Activated T-cell treated with anti-CD3 and anti-CD28 coated beads, Interleukin-2, amount 50 U/mL, for 4 hours (primary cell): ENCODE results near the gene CD59. TPM values are rescaled to one million over a fixed set of nuclear protein-coding genes. Genes with fewer than 3 reads are reported as not detected.
"Not testable (repeated sequence)": the region's sequence is repeated elsewhere in the genome, so short reads cannot be mapped to it uniquely, and the experiment has no call there.

ENCODE experiments used
- ATAC-seq, 2 donors: fragments of 200-7000 bp; cut with Tn5 transposase; one replicate each; pipeline ENCODE4 v1.10.0; 2021
- DNase-seq: peaks from one replicate; pipeline ENCODE4 v3.0.0-alpha.2; 2020
- H3K27me3 Mint-ChIP-seq: one replicate; pipeline ENCODE4 v1.8.0; 2021; ENCODE audit warnings: low read depth, mixed read lengths
- H3K36me3 Mint-ChIP-seq: one replicate; pipeline ENCODE4 v1.8.0; 2022; ENCODE audit warnings: mixed read lengths; ENCODE audit not compliant: insufficient read depth
- H3K4me1 Mint-ChIP-seq: one replicate; pipeline ENCODE4 v1.8.0; 2021; ENCODE audit warnings: low read depth, mixed read lengths
- H3K4me3 Mint-ChIP-seq: one replicate; pipeline ENCODE4 v1.8.0; 2021; ENCODE audit warnings: mild to moderate bottlenecking, moderate library complexity, mixed read lengths
- H3K9me3 Mint-ChIP-seq: one replicate; pipeline ENCODE4 v1.8.0; 2021; ENCODE audit warnings: mixed read lengths
- total RNA-seq, 3 donors: library from RNA; stranded (reverse); gene quantifications; one replicate each; pipeline ENCODE4 v1.2.1, GENCODE V29; 2021

The CD59 gene
- total RNA-seq, 3 donors from 2014 or later: 27.8 to 44.8 (median 30.0) TPM

GRCh38 chr11:33687733-33688479, 48.3 kb downstream of the CD59 start:
- H3K36me3 Mint-ChIP-seq: no peaks in the 10 kb centered on the region
- ATAC-seq (peak; percentile 28 to 39), DNase-seq (no peak)
- H3K27me3 Mint-ChIP-seq: peaks cover 15% of the 10 kb centered on the region
- no peak overlapping the region for H3K4me3 Mint-ChIP-seq
- peaks cover 4% of the 10 kb centered on the region for H3K9me3 Mint-ChIP-seq
- no peaks in the 10 kb centered on the region for H3K4me1 Mint-ChIP-seq

DNA sequence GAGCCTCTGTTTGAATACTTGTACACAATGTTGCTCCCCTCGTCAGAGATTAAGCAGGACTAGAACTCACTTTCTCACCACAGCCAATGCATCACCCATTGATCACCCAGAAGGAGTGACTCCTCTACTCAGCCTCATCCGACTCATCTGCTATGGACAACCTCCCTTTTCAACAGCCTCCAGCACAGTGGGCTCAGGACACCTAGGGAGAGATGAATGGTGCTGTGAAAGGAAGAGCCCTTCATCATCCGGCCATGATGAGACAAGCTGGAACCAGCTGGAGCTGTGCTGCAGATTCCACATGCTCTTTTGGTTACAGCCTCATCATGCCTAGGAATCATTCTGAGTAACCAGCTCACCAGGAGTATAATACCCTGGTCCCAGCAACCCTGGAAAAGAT, 51.1 kb downstream of the CD59 start:
- H3K4me3 Mint-ChIP-seq: no peak overlapping the region
- peaks cover 35% of the 10 kb centered on the region for H3K27me3 Mint-ChIP-seq
- no peaks in the 10 kb centered on the region for H3K4me1 Mint-ChIP-seq
- H3K36me3 Mint-ChIP-seq: no peaks in the 10 kb centered on the region
- ATAC-seq: no peak
- H3K9me3 Mint-ChIP-seq: peaks cover 4% of the 10 kb centered on the region
- DNase-seq: no peak

DNA sequence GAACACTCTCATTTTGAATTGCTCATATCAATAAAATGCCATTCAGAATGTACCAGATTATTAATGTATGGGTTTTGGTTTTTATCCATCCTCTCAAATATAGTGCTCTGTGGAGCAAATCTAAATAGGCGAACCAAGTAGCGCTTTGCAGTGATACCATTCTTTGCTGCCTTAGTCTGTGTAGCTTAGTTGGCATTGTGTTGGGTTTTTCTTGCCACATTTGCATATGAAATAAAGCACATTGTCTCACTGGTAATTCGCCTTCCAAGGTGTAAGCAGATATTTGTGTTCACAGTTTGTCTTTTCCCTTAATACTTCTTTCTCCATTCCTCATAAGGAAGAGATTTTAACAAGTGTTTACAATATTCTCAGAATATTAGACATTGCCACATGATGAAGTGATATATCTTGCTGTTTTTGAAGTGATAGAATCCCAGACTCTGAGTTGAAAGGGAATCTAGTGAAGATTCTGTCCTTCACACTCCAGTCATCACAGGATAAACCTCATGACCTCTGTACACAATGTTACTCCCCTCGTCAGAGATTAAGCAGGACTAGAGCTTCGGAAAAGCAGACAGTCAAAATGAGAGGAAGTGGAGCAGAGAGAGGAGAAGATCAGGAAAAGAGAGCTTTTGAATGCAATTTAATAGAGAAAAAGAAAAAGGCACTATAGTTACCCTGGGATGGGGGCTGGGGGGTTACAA, 52.1 kb downstream of the CD59 start:
- Mint-ChIP-seq H3K36me3 (no peaks in the 10 kb centered on the region), H3K27me3 (peaks cover 35% of the 10 kb centered on the region), H3K4me1 (no peaks in the 10 kb centered on the region), H3K4me3 (no peak overlapping the region), H3K9me3 (peaks cover 4% of the 10 kb centered on the region)
- DNase-seq (no peak), ATAC-seq (no peak)

DNA sequence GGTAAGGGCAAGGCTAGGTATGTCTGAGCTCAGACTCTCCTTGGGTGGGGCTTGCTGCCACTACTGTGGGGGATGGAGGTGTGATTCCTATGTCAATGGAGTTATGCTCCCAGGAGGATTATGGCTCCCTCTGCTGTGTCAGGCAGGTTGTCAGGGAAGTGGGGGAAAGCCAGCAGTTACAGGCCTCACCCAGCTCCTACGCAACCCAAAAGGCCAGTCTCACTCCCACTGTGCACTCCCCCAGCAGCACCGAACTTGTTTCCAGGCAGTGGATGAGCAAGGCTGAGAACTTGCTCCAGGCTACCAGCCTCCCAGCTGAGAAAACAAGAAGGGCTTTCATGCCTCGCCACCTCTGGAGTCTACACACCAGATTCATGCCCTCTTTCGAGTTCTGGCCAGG, 53.8 kb downstream of the CD59 start:
- H3K36me3 Mint-ChIP-seq: no peaks in the 10 kb centered on the region
- peaks cover 34% of the 10 kb centered on the region for H3K27me3 Mint-ChIP-seq
- ATAC-seq (no peak), DNase-seq (no peak)
- peaks cover 9% of the 10 kb centered on the region for H3K9me3 Mint-ChIP-seq
- no peak overlapping the region for H3K4me3 Mint-ChIP-seq
- no peaks in the 10 kb centered on the region for H3K4me1 Mint-ChIP-seq

DNA sequence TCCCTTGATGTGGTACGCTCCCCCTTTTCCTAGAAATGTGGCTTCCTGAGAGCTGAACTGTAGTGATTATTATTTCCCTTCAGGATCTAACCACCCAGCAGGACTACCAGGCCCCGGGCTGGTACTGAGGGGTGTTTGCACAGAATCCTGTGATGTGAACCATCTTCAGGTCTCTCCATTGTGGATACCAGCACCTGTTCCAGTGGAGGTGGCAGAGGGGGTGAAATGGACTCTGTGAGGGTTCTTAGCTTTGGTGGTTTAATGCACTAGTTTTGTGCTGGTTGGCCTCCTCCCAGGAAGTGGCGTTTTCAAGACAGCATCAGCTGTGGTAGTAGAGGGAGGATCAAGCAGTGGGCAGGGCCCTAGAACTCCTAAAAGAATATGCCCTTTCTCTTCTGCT, 54.2 kb downstream of the CD59 start:
- DNase-seq (no peak), ATAC-seq (no peak)

GRCh38 chr11:33678616-33679015, 57.6 kb downstream of the CD59 start:
- H3K4me1 Mint-ChIP-seq, H3K9me3 Mint-ChIP-seq: not testable (repeated sequence)

More for the DNA sequence above, 54.2 kb downstream of the CD59 start:
- Mint-ChIP-seq H3K4me3 (no peak overlapping the region), H3K4me1 (no peaks in the 10 kb centered on the region), H3K27me3 (peaks cover 32% of the 10 kb centered on the region), H3K36me3 (no peaks in the 10 kb centered on the region), H3K9me3 (peaks cover 7% of the 10 kb centered on the region)

GRCh38 chr11:33674035-33674814, 62.0 kb downstream of the CD59 start:
- DNase-seq (no peak), ATAC-seq (no peak)
- peaks cover 7% of the 10 kb centered on the region for H3K9me3 Mint-ChIP-seq
- H3K36me3 Mint-ChIP-seq: no peaks in the 10 kb centered on the region
- no peak overlapping the region for H3K4me3 Mint-ChIP-seq
- H3K27me3 Mint-ChIP-seq: peaks cover 8% of the 10 kb centered on the region
- H3K4me1 Mint-ChIP-seq: no peaks in the 10 kb centered on the region

More at GRCh38 chr11:33678616-33679015, 57.6 kb downstream of the CD59 start:
- not testable (repeated sequence) for DNase-seq, H3K4me3 Mint-ChIP-seq, H3K36me3 Mint-ChIP-seq, ATAC-seq
- H3K27me3 Mint-ChIP-seq: peaks cover 24% of the 10 kb centered on the region

DNA sequence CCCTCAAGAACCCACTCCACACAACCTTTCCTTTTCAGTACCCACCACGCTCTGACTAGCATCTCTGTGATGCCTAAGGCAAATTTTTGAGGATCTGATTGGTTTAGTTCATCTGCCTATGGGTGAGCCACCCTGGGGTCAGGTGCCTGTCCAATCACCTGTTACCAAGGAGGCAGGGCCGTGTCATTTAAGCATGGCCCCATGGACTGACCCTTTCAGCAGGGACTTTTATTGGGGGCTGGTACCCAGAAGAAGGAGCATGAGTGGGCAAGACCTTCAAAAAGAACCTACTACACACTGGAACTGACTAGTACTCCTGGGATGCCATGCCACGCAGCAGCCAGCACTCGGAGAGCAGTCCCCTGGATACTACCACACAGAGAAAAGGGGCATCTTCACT, 64.0 kb downstream of the CD59 start:
- Mint-ChIP-seq H3K27me3 (peaks cover 12% of the 10 kb centered on the region), H3K4me1 (no peaks in the 10 kb centered on the region), H3K9me3 (no peaks in the 10 kb centered on the region), H3K36me3 (no peaks in the 10 kb centered on the region), H3K4me3 (no peak overlapping the region)
- no peak for DNase-seq
- ATAC-seq: no peak

DNA sequence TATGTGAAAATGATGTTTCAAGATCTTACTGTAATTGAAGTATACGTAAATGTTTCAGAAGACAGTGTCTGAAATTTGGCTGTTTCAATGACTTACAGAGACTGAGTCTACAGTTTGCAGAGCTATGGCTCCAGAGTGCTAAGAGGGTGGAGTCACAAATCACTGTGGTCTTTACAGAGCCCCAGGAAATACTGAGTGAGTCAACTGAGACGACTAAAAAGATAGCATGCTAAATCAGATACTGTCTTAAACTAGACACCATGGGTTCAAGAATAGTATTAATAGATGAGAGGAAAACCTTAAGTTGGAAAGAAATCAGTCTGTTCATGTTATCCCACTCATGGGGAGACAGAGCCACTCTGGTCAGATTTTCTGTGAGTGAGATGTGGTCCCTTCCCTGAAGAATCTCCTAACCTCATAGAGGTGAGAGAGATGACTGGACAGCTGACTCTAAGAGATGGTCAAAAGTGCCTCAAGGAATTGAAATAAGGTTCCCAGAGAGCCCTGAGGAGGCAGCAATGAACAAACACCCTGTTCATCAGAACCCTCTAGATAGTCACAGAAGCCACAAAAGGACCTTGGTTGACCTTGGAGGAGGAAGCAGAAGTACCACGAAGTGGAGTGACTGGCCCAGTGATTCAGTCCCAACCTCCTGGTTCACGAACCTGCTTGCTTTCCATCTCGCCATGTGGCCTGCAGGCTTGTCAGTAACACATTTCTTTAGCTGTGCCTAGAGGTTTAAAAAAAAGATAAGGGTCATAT, 65.8 kb downstream of the CD59 start:
- Mint-ChIP-seq H3K4me3 (no peak overlapping the region), H3K27me3 (peaks cover 14% of the 10 kb centered on the region), H3K4me1 (no peaks in the 10 kb centered on the region), H3K36me3 (no peaks in the 10 kb centered on the region), H3K9me3 (no peaks in the 10 kb centered on the region)
- ATAC-seq: peak in 1 of 2 donors; percentile 59
- DNase-seq: no peak

- DNase-seq (no peak), ATAC-seq (no peak)
- Mint-ChIP-seq H3K27me3 (peaks cover 14% of the 10 kb centered on the region), H3K9me3 (no peaks in the 10 kb centered on the region), H3K4me3 (no peak overlapping the region), H3K4me1 (no peaks in the 10 kb centered on the region), H3K36me3 (no peaks in the 10 kb centered on the region)
Measured at GRCh38 chr11:33669598-33670249, 66.5 kb downstream of the CD59 start.

DNA sequence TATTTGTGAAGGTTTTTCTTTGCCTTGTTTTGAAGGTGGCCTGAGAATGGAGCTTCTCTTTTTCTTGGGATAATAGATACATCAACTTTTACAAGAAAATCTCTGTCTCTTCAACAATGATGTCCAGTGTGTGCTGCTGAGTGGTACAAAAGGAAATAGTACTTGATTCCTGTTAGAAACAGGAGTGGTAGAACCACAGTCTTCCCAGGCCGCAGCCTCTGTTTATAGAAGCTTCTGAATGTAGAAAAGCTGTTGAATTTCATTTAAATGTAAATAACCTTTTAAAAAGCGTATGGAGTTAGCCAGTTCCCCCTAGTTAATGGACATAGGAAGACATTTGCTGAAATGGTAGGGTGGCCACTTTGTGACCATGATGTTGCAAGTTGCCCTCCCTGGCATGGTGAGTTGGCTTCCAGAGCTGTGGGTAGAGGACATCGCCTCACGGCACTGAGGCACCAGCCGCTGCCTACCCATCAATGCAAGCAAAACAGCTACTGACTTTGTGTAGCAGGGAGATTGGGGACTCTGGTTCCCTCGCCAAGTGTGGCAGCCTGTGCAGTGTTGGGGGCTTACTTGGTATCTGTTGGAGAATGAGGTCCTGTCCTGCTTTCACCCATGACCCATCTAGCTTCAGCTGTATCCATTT, 67.1 kb downstream of the CD59 start:
- no peaks in the 10 kb centered on the region for H3K36me3 Mint-ChIP-seq
- H3K4me1 Mint-ChIP-seq: no peaks in the 10 kb centered on the region
- H3K4me3 Mint-ChIP-seq: no peak overlapping the region
- ATAC-seq (no peak), DNase-seq (no peak)
- H3K9me3 Mint-ChIP-seq: no peaks in the 10 kb centered on the region
- H3K27me3 Mint-ChIP-seq: peaks cover 21% of the 10 kb centered on the region

GRCh38 chr11:33668468-33668825, 67.8 kb downstream of the CD59 start:
- Mint-ChIP-seq H3K27me3 (peaks cover 21% of the 10 kb centered on the region), H3K36me3 (no peaks in the 10 kb centered on the region), H3K9me3 (no peaks in the 10 kb centered on the region), H3K4me1 (no peaks in the 10 kb centered on the region), H3K4me3 (no peak overlapping the region)
- DNase-seq (no peak), ATAC-seq (no peak)

DNA sequence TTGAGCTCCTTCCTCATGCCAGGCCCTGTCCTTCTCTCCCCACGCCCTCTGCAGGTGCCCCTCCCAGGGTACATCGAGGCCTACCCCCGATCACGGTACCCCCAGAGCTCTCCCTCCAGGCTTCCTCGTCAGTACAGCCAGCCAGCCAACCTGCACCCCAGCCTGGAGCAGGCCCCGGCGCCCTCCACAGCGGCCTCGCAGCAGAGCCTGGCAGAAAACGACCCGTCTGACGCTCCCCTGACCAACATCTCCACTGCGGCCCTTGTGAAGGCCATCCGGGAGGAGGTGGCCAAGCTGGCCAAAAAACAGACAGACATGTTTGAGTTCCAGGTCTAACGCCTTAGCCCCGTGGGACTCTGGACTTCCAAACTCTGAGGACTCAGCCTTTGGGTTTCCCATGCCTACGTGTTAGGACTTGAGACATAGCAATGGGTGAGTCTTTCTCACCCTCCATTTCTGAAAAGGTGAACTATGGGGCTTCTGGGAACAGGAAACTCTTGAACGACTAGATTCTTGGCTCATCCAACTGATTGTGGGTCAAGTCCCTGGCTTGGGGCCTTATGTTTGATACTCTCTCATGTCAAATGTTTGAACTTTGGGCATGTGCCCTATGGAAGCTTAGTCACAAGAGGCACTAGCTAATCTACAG, 68.3 kb downstream of the CD59 start:
- no peaks in the 10 kb centered on the region for H3K4me1 Mint-ChIP-seq
- DNase-seq (no peak), ATAC-seq (no peak)
- no peak overlapping the region for H3K4me3 Mint-ChIP-seq
- peaks cover 21% of the 10 kb centered on the region for H3K27me3 Mint-ChIP-seq
- H3K9me3 Mint-ChIP-seq: no peaks in the 10 kb centered on the region
- H3K36me3 Mint-ChIP-seq: no peaks in the 10 kb centered on the region
